Left ventricle myocardium inferior (tissue), 1 donor: ENCODE results near the gene PODXL2. TPM values are rescaled to one million over a fixed set of nuclear protein-coding genes. Genes with fewer than 3 reads are reported as not detected.

Experiments
- DNase-seq: peaks from one replicate; pipeline ENCODE4 v3.0.0-alpha.2; 2020
- H3K27ac ChIP-seq: fragments of 200-600 bp; replicated peaks from 2 replicates; pipeline ENCODE4 v1.8.0; 2021
- H3K27me3 ChIP-seq: fragments of 200-600 bp; 2 replicates; pipeline ENCODE4 v1.8.0; 2021; ENCODE audit warnings: low read depth
- H3K36me3 ChIP-seq: fragments of 200-600 bp; 2 replicates; pipeline ENCODE4 v1.8.0; 2021
- H3K4me1 ChIP-seq: fragments of 200-600 bp; 2 replicates; pipeline ENCODE4 v1.8.0; 2021
- H3K4me3 ChIP-seq: fragments of 200-600 bp; 2 replicates; pipeline ENCODE4 v1.8.0; 2021; ENCODE audit warnings: mild to moderate bottlenecking, moderate library complexity
- H3K9me3 ChIP-seq: fragments of 200-600 bp; replicated peaks from 2 replicates; pipeline ENCODE4 v1.8.0; 2021
- CTCF ChIP-seq: fragments of 200-600 bp; IDR thresholded peaks from 2 replicates; pipeline ENCODE4 v1.8.0; 2021; ENCODE audit warnings: antibody characterized with exemption, mild to moderate bottlenecking, borderline replicate concordance
- intact Hi-C: fragments of 100-400 bp; cut with micrococcal nuclease; formaldehyde crosslinking; loops from one replicate; pipeline ENCODE4 v1.11.0; 2022
- total RNA-seq: library from RNA; stranded (reverse); fragmentation: NEBNext Ultra II Directional; extraction: Animal tissue kit (Norgen Biotek cat#: 25700); gene quantifications from one replicate; pipeline ENCODE4 v1.2.1, GENCODE V29; 2021
- donor health status: DM: no; HTN: yes; CAD: no; lungs with severe emphysema.

PODXL2 gene
- total RNA-seq, 1 donor from 2014 or later, result 1.7 TPM

GRCh38 chr3:127669541-127670228 lies 40.7 kb downstream of the PODXL2 start:
- DNase-seq, result no peak
- H3K4me3 ChIP-seq, result no peak overlapping the region
- TF ChIP-seq CTCF, result no peak
- no peaks in the 10 kb centered on the region for H3K27me3 ChIP-seq
- H3K27ac ChIP-seq, result no peak overlapping the region
- peaks cover 31% of the 10 kb centered on the region for H3K4me1 ChIP-seq
- H3K9me3 ChIP-seq, result no peaks in the 10 kb centered on the region
- H3K36me3 ChIP-seq, result peaks cover 5% of the 10 kb centered on the region
- intact Hi-C loops, result no loop called here

- TF ChIP-seq CTCF, result no peak
- Histone ChIP-seq H3K36me3 (peaks cover 8% of the 10 kb centered on the region), H3K4me1 (peaks cover 36% of the 10 kb centered on the region), H3K9me3 (no peaks in the 10 kb centered on the region), H3K27me3 (no peaks in the 10 kb centered on the region), H3K27ac (no peak overlapping the region), H3K4me3 (no peak overlapping the region)
- intact Hi-C loops, result no loop called here
- DNase-seq, result no peak
Measured at GRCh38 chr3:127670229-127670559, 41.2 kb downstream of the PODXL2 start.

DNA sequence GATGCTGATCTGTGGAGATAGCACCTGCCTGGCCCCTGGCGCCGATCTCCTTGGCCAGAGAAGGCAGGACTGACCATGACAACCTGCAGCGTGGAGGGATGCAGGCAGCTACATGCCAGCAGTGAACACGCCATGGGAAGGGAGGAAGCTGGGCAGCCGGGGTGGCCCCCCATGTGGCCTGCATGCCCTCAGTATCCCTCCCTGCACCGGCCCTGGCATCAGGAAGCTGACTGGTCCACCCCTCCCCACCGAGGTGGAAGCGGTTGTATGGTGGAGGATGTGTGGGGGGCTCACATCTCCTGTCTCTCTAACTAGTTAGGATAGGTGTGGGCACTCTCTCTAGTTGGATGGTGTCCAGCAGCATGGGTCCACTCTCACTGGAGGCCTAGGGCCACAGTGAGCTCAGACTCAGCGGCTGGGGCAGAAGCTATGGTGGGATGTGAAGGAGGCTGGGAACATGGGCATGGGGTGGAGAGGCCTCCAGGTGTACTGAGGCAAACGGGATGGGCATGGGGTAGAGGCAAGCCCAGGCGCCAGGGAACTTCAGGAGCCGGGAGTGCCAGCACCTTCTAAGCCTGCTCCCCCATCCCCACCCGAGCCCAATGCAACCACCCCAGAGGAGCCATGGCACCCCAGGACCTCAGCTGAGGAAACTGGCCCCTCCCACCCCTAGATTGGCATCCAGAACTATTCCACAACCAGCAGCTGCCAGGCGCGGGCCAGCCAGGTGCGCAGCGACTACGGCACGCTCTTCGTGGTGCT lies 42.0 kb downstream of the PODXL2 start:
- TF ChIP-seq CTCF, result no peak
- Histone ChIP-seq H3K27me3 (no peaks in the 10 kb centered on the region), H3K27ac (no peak overlapping the region), H3K9me3 (no peaks in the 10 kb centered on the region), H3K4me3 (no peak overlapping the region), H3K4me1 (peaks cover 43% of the 10 kb centered on the region), H3K36me3 (peaks cover 10% of the 10 kb centered on the region)
- no peak for DNase-seq
- intact Hi-C loops, result no loop called here

- Histone ChIP-seq H3K27me3 (no peaks in the 10 kb centered on the region), H3K27ac (peak overlapping the region; percentile 95), H3K9me3 (no peaks in the 10 kb centered on the region), H3K4me3 (peak overlapping the region; percentile 100), H3K36me3 (peaks cover 19% of the 10 kb centered on the region), H3K4me1 (peaks cover 52% of the 10 kb centered on the region)
- no peak for TF ChIP-seq CTCF
- intact Hi-C loops, result no loop called here
- DNase-seq, result peak; percentile 23
Measured at GRCh38 chr3:127671523-127672428, 42.8 kb downstream of the PODXL2 start.

DNA sequence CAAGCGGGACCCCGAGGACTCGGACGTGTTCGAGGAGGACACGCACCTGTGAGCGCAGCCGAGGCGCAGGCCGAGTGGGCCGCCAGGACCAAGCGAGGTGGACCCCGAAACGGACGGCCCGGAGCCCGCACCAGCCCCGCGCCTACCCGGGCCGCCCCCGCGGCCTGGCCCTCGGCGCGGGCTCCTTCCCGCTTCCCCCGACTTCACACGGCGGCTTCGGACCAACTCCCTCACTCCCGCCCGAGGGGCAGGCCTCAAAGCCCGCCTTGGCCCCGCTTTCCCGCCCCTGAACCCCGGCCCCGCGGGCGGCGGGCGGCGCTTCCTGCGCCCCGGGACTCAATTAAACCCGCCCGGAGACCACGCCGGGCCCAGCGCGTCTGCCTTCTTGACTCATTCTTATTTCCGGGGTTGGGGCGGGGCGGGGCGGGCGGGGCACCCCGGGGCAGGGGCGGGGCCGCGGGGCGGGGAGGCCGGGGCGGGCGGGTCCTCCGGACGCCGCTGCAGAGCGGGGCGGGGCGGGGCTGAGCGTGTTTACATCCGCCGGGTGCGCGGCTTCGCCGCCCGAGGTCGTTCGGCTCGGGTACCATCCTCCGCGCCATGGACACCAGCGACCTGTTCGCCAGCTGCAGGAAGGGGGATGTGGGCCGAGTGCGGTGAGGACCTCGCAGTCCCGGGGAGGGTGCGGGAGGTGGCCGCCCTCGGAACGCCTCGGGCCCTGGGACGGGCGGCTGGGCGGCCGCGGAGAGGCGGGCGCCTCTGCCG lies 43.6 kb downstream of the PODXL2 start, which contains the start of gene ABTB1:
Gene ABTB1, plus strand, starts transcription at position 524 of the 762 bp plus-strand sequence. Its CDS starts 74 bp downstream, at position 598.
- peak; percentile 89 for DNase-seq
- intact Hi-C loops, result no loop called here
- Histone ChIP-seq H3K4me1 (peaks cover 58% of the 10 kb centered on the region), H3K36me3 (peaks cover 27% of the 10 kb centered on the region), H3K27ac (peak within 1 kb of the TSS; percentile 95), H3K9me3 (no peaks in the 10 kb centered on the region), H3K27me3 (no peaks in the 10 kb centered on the region), H3K4me3 (peak within 1 kb of the TSS; percentile 100)
- TF ChIP-seq CTCF, result no peak
